ACC112 (cell line): ENCODE measurements around the gene RBM15B.
"Not testable (repeated sequence)": the region's sequence is repeated elsewhere in the genome, so short reads cannot be mapped to it uniquely, and the experiment has no call there.

Experiments used
- H2AFZ ChIP-seq: fragments of 200-600 bp; sonication (generic); one replicate; pipeline ENCODE4 v1.6.0; 2017; ENCODE audit warnings: antibody characterized with exemption, low read length; ENCODE audit not compliant: unreplicated experiment
- H3K27ac ChIP-seq: fragments of 200-600 bp; sonication (generic); 2 replicates; pipeline ENCODE4 v1.5.1; 2014; ENCODE audit warnings: low read depth, mild to moderate bottlenecking, antibody characterized with exemption, low read length, moderate library complexity
- H3K27me3 ChIP-seq: fragments of 200-600 bp; sonication (generic); 2 replicates; pipeline ENCODE4 v1.6.1; 2014; ENCODE audit warnings: mild to moderate bottlenecking, antibody characterized with exemption, low read length, moderate library complexity, mixed read lengths; ENCODE audit not compliant: insufficient read depth
- H3K36me3 ChIP-seq: fragments of 200-600 bp; sonication (generic); 2 replicates; pipeline ENCODE4 v1.6.1; 2016; ENCODE audit warnings: mild to moderate bottlenecking, antibody characterized with exemption, low read length, moderate library complexity, mixed read lengths; ENCODE audit not compliant: insufficient read depth
- H3K4me1 ChIP-seq: fragments of 200-600 bp; sonication (generic); one replicate; pipeline ENCODE4 v1.6.1; 2016; ENCODE audit warnings: low read length, mixed read lengths; ENCODE audit not compliant: insufficient read depth, unreplicated experiment, control insufficient read depth
- H3K4me3 ChIP-seq: fragments of 200-600 bp; sonication (generic); 2 replicates; pipeline ENCODE4 v1.5.1; 2014; ENCODE audit warnings: mild to moderate bottlenecking, low read depth, low read length
- H3K79me2 ChIP-seq: fragments of 200-600 bp; sonication (generic); one replicate; pipeline ENCODE4 v1.6.0; 2016; ENCODE audit warnings: low read length; ENCODE audit not compliant: control insufficient read depth, unreplicated experiment, insufficient read depth

Gene RBM15B

GRCh38 chr3:51358981-51359380 lies 32.1 kb upstream of the RBM15B start:
- no peaks in the 10 kb centered on the region for H3K27me3 ChIP-seq
- H3K4me1 ChIP-seq, result no peaks in the 10 kb centered on the region
- H2AFZ ChIP-seq, result no peak overlapping the region
- H3K27ac ChIP-seq, result no peak overlapping the region
- H3K4me3 ChIP-seq, result no peak overlapping the region
- no peaks in the 10 kb centered on the region for H3K36me3 ChIP-seq
- no peaks in the 10 kb centered on the region for H3K79me2 ChIP-seq

DNA sequence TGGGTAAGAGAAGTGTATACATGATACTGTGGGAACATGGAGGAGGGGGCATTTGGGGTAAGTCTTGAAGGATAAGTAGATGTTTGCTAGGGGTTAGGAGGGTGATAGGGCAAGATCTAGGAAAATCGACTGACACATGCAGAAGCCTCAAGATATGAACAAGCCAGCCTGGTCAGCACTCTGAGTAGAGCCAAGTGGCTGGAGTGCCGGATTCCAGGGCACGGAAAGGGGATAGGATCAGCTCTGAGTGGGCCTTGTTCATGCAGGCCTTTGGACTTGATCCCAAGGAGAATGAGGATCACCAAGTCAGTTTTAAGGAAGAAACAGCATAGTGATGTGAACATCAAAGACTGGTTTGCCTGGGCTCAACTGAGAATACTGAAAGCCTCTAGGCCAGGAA lies 30.3 kb upstream of the RBM15B start:
- Histone ChIP-seq H3K4me3 (no peak overlapping the region), H3K79me2 (no peaks in the 10 kb centered on the region), H3K36me3 (no peaks in the 10 kb centered on the region), H3K4me1 (no peaks in the 10 kb centered on the region), H3K27ac (no peak overlapping the region), H2AFZ (no peak overlapping the region), H3K27me3 (no peaks in the 10 kb centered on the region)

DNA sequence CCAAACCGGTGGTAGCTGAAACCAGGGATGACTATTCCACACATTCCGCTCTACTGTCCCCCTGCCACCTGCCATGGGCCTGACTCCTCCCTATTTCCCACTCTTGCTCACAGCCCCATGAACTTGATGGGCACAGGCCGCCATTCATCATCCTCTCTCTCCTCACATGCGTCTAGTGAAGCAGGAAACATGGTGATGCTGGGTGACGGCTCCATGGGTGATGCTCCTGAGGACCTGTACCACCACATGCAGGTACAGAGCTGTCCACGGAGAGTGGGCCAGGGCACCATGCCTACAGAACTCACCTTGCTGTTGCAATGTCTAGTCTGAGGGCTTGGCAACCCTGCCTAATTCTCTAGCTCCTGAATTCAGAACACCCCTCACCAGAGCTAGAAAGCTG lies 29.3 kb upstream of the RBM15B start:
- H3K79me2 ChIP-seq, result no peaks in the 10 kb centered on the region
- no peak overlapping the region for H3K4me3 ChIP-seq
- H3K4me1 ChIP-seq, result no peaks in the 10 kb centered on the region
- no peaks in the 10 kb centered on the region for H3K36me3 ChIP-seq
- H3K27me3 ChIP-seq, result no peaks in the 10 kb centered on the region
- H2AFZ ChIP-seq, result no peak overlapping the region
- no peak overlapping the region for H3K27ac ChIP-seq

- no peaks in the 10 kb centered on the region for H3K79me2 ChIP-seq
- no peaks in the 10 kb centered on the region for H3K27me3 ChIP-seq
- H3K4me1 ChIP-seq, result no peaks in the 10 kb centered on the region
- no peak overlapping the region for H3K27ac ChIP-seq
- no peak overlapping the region for H3K4me3 ChIP-seq
- H2AFZ ChIP-seq, result no peak overlapping the region
- H3K36me3 ChIP-seq, result no peaks in the 10 kb centered on the region
These were observed 28.6 kb upstream of the RBM15B start for GRCh38 chr3:51362476-51362875.

DNA sequence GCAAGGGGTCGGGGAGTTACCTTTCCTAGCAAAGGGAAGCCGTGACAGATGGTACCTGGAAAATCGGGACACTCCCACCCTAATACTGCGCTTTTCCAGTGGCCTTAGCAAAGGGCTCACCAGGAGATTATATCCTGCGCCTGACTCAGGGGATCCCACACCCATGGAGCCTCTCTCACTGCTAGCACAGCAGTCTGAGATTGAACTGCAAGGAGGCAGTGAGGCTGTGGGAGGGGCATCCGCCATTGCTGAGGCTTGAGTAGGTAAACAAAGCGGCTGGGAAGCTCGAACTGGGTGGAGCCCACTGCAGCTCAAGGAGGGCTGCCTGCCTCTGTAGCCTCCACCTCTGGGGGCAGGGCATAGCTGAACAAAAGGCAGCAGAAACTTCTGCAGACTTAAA lies 22.8 kb upstream of the RBM15B start:
- not testable (repeated sequence) for H3K4me3 ChIP-seq, H3K4me1 ChIP-seq, H3K27ac ChIP-seq, H3K27me3 ChIP-seq, H3K79me2 ChIP-seq, H3K36me3 ChIP-seq, H2AFZ ChIP-seq

DNA sequence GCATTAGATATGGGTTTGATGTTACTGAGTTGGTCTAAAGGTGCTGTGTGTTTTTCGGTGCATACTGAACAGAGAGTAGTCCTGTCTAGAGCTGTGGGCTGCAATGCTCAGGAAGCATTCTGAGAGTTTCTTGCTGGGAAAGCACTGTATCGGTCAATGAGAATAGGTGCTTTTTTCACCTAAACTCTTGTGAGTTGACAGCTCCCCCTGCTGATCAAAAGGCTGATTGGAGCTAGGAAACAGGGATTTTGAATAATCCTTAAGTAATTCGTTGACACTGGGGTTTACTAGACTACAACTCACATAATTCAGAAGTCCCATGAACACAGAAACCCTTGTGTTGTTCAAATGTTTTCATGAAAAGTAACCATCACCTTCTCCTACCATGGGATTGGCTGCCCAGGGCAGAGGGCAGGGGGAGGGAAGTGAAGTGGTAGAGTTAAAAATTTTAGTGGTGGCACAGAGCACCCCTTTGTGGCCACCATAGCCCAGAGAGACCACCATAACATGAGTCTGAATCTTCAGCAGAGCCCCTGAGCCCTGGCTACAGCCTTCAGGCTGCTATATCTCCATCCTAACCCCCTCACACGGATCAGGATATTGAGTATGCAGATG lies 19.0 kb upstream of the RBM15B start:
- no peaks in the 10 kb centered on the region for H3K36me3 ChIP-seq
- H3K79me2 ChIP-seq, result no peaks in the 10 kb centered on the region
- no peak overlapping the region for H2AFZ ChIP-seq
- H3K27ac ChIP-seq, result no peak overlapping the region
- H3K4me1 ChIP-seq, result no peaks in the 10 kb centered on the region
- H3K4me3 ChIP-seq, result no peak overlapping the region
- H3K27me3 ChIP-seq, result no peaks in the 10 kb centered on the region

DNA sequence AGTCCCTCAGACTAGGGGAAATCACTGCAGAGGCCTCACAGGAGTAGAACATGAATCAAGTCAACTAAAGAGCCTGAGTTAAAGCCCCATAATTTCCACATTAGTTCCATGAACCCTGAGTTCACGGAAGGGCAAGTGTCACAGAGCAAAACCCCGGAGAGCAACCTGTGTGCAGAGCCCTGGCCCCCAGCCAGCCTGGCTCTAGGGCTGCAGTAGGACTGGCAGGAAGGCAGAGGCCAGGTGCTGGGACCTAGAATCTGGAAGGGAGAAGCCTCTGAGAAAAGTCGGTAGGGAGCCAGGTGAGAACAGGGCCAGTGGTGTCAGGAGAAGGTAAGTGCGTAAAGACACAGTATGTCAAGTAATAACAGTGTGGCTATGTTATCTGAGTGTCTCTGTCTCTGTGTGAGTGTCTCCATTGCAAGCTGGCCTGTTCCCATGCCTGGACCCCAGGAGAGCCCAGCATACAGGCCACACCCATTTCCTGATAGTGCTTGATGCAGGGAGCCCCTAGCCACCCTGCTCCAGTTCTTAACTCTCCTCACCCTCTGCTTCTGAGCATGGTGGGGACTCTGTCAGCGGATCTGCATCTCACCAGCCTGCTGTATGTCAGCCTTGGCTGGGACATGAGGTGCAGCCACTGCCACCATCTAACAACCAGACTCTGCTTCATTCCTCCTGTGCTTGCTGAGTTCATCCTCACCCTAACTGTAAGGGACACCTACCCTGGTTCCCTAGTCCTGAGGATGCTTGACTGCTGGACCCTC lies 17.2 kb upstream of the RBM15B start:
- no peak overlapping the region for H3K27ac ChIP-seq
- no peaks in the 10 kb centered on the region for H3K27me3 ChIP-seq
- H3K79me2 ChIP-seq, result no peaks in the 10 kb centered on the region

GRCh38 chr3:51374456-51374855 lies 16.6 kb upstream of the RBM15B start:
- no peak overlapping the region for H3K4me3 ChIP-seq
- H3K36me3 ChIP-seq, result no peaks in the 10 kb centered on the region
- no peak overlapping the region for H2AFZ ChIP-seq
- H3K4me1 ChIP-seq, result no peaks in the 10 kb centered on the region
- no peak overlapping the region for H3K27ac ChIP-seq
- no peaks in the 10 kb centered on the region for H3K79me2 ChIP-seq
- H3K27me3 ChIP-seq, result no peaks in the 10 kb centered on the region

More for the DNA sequence above, 17.2 kb upstream of the RBM15B start:
- Histone ChIP-seq H3K4me3 (no peak overlapping the region), H3K4me1 (no peaks in the 10 kb centered on the region), H3K36me3 (no peaks in the 10 kb centered on the region), H2AFZ (no peak overlapping the region)

GRCh38 chr3:51375136-51375535 lies 15.9 kb upstream of the RBM15B start:
- no peak overlapping the region for H3K27ac ChIP-seq
- H3K79me2 ChIP-seq, result no peaks in the 10 kb centered on the region
- no peaks in the 10 kb centered on the region for H3K27me3 ChIP-seq
- H3K4me3 ChIP-seq, result no peak overlapping the region
- no peaks in the 10 kb centered on the region for H3K4me1 ChIP-seq
- no peak overlapping the region for H2AFZ ChIP-seq
- no peaks in the 10 kb centered on the region for H3K36me3 ChIP-seq

GRCh38 chr3:51375571-51375970 lies 15.5 kb upstream of the RBM15B start:
- Histone ChIP-seq H3K27me3 (no peaks in the 10 kb centered on the region), H3K4me1 (no peaks in the 10 kb centered on the region), H3K4me3 (no peak overlapping the region), H2AFZ (no peak overlapping the region), H3K79me2 (no peaks in the 10 kb centered on the region), H3K27ac (no peak overlapping the region), H3K36me3 (no peaks in the 10 kb centered on the region)

DNA sequence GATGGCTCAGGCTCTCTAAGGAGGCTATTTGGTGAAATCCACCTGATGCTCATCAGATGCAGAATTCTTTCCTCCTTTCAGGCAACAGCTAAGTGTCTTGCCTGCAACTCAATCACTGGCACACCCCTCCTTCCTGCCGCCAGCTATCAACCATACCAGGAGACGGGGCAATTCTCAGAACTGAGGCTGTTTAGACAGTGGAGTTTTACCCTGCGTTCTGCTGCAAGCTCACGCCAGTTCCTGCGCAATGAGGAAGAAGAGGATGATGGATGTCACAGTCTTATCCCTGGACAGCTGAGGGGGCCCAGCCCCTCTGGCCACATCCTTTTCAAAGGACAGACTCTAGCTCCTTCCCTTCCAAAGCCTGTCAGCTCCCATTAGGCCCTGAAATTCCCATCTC lies 13.0 kb upstream of the RBM15B start:
- Histone ChIP-seq H2AFZ (no peak overlapping the region), H3K79me2 (peaks cover 1% of the 10 kb centered on the region), H3K27ac (no peak overlapping the region), H3K36me3 (no peaks in the 10 kb centered on the region), H3K4me3 (no peak overlapping the region), H3K4me1 (peaks cover under 1% of the 10 kb centered on the region), H3K27me3 (no peaks in the 10 kb centered on the region)
